ENCODE measurements around the gene TUBG1.

DNA sequence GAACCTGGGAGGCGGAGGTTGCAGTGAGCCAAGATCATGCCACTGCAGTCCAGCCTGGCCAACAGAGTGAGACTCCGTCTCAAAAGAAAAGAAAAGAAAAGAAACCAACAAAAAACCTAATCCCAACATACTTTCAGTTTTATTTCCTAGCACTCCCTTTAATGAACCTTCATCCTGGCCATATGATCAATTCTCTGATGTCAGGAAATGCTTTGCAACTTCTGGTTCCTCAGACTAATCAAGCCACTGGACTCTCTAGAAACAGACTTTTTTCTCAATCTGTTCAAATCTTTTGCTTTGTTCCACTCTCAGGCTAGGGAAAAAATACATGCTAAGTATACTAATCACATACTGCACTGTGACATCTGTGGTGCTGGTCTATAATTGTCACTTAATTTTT, 18.6 kb upstream of the TUBG1 start:
- TF ChIP-seq REST (IDR thresholded peaks at IDR 0.05; ENCODE audit: borderline replicate concordance) (no peak), REST (CRISPR knock-in tag; IDR thresholded peaks at IDR 0.05; ENCODE audit: low read depth) (no peak), CTCF (IDR thresholded peaks at IDR 0.05 in 2 of 3, conservative IDR thresholded peaks at IDR 0.05 in 1 of 3; ENCODE audit: insufficient read depth in 2 of 3, low read depth in 1 of 3, low read length in 3 of 3) (no peak)
- TF ChIP-seq, protein P1, sequence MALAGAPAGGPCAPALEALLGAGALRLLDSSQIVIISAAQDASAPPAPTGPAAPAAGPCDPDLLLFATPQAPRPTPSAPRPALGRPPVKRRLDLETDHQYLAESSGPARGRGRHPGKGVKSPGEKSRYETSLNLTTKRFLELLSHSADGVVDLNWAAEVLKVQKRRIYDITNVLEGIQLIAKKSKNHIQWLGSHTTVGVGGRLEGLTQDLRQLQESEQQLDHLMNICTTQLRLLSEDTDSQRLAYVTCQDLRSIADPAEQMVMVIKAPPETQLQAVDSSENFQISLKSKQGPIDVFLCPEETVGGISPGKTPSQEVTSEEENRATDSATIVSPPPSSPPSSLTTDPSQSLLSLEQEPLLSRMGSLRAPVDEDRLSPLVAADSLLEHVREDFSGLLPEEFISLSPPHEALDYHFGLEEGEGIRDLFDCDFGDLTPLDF (CRISPR knock-in tag; IDR thresholded peaks at IDR 0.05) = no peak
